ENCODE measurements around the gene THSD7A. TPM values are rescaled to one million over a fixed set of nuclear protein-coding genes. Genes with fewer than 3 reads are reported as not detected.

Gene THSD7A
- total and polyA plus RNA-seq, 2 of the 8 experiments (the other 6 are each of a cell fraction or from before 2014, with no cell fraction given), result 0.44 to 1.2 TPM

DNA sequence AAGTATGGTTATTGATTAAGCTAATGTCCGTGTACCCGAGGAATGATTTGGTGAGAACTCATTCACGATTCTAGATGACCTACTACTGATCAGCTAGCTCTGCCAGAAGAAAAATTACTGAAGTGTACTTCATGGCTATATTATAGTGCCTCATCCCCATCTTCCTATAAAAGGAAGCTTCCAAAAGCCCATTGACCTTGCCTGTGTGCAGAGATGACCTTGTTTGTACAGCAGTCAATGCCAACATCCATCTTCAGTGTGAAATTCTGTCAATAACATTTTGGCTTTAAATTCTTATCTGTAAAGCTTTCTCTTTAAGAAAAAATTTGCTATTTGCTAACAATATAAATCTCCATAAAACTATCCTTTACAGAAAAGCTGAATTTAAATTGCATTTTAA, 315.7 kb downstream of the THSD7A start (continued):
- TF ChIP-seq, protein P1, sequence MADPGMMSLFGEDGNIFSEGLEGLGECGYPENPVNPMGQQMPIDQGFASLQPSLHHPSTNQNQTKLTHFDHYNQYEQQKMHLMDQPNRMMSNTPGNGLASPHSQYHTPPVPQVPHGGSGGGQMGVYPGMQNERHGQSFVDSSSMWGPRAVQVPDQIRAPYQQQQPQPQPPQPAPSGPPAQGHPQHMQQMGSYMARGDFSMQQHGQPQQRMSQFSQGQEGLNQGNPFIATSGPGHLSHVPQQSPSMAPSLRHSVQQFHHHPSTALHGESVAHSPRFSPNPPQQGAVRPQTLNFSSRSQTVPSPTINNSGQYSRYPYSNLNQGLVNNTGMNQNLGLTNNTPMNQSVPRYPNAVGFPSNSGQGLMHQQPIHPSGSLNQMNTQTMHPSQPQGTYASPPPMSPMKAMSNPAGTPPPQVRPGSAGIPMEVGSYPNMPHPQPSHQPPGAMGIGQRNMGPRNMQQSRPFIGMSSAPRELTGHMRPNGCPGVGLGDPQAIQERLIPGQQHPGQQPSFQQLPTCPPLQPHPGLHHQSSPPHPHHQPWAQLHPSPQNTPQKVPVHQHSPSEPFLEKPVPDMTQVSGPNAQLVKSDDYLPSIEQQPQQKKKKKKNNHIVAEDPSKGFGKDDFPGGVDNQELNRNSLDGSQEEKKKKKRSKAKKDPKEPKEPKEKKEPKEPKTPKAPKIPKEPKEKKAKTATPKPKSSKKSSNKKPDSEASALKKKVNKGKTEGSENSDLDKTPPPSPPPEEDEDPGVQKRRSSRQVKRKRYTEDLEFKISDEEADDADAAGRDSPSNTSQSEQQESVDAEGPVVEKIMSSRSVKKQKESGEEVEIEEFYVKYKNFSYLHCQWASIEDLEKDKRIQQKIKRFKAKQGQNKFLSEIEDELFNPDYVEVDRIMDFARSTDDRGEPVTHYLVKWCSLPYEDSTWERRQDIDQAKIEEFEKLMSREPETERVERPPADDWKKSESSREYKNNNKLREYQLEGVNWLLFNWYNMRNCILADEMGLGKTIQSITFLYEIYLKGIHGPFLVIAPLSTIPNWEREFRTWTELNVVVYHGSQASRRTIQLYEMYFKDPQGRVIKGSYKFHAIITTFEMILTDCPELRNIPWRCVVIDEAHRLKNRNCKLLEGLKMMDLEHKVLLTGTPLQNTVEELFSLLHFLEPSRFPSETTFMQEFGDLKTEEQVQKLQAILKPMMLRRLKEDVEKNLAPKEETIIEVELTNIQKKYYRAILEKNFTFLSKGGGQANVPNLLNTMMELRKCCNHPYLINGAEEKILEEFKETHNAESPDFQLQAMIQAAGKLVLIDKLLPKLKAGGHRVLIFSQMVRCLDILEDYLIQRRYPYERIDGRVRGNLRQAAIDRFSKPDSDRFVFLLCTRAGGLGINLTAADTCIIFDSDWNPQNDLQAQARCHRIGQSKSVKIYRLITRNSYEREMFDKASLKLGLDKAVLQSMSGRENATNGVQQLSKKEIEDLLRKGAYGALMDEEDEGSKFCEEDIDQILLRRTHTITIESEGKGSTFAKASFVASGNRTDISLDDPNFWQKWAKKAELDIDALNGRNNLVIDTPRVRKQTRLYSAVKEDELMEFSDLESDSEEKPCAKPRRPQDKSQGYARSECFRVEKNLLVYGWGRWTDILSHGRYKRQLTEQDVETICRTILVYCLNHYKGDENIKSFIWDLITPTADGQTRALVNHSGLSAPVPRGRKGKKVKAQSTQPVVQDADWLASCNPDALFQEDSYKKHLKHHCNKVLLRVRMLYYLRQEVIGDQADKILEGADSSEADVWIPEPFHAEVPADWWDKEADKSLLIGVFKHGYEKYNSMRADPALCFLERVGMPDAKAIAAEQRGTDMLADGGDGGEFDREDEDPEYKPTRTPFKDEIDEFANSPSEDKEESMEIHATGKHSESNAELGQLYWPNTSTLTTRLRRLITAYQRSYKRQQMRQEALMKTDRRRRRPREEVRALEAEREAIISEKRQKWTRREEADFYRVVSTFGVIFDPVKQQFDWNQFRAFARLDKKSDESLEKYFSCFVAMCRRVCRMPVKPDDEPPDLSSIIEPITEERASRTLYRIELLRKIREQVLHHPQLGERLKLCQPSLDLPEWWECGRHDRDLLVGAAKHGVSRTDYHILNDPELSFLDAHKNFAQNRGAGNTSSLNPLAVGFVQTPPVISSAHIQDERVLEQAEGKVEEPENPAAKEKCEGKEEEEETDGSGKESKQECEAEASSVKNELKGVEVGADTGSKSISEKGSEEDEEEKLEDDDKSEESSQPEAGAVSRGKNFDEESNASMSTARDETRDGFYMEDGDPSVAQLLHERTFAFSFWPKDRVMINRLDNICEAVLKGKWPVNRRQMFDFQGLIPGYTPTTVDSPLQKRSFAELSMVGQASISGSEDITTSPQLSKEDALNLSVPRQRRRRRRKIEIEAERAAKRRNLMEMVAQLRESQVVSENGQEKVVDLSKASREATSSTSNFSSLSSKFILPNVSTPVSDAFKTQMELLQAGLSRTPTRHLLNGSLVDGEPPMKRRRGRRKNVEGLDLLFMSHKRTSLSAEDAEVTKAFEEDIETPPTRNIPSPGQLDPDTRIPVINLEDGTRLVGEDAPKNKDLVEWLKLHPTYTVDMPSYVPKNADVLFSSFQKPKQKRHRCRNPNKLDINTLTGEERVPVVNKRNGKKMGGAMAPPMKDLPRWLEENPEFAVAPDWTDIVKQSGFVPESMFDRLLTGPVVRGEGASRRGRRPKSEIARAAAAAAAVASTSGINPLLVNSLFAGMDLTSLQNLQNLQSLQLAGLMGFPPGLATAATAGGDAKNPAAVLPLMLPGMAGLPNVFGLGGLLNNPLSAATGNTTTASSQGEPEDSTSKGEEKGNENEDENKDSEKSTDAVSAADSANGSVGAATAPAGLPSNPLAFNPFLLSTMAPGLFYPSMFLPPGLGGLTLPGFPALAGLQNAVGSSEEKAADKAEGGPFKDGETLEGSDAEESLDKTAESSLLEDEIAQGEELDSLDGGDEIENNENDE (IDR thresholded peaks at IDR 0.05; ENCODE audit: insufficient replicate concordance, low read length), result no peak
- TF ChIP-seq SP1 (IDR thresholded peaks at IDR 0.05; ENCODE audit: low read depth, low read length) (no peak), EGR1 (IDR thresholded peaks at IDR 0.05; ENCODE audit: borderline replicate concordance, low read depth, low read length) (no peak), HDAC2 (IDR thresholded peaks at IDR 0.05; ENCODE audit: borderline replicate concordance in 1 of 2, low read depth in 2 of 2, low read length in 2 of 2) (no peak), RBBP5 (IDR thresholded peaks at IDR 0.05; ENCODE audit: borderline replicate concordance, low read depth, low read length) (no peak), NANOG (IDR thresholded peaks at IDR 0.05; ENCODE audit: insufficient read depth, low read depth, low read length, poor library complexity, severe bottlenecking) (no peak), HDAC6 (IDR thresholded peaks at IDR 0.05; ENCODE audit: low read depth, low read length) (no peak), CHD2 (IDR thresholded peaks at IDR 0.05; ENCODE audit: low read length) (no peak)
- TF ChIP-seq, protein P2, sequence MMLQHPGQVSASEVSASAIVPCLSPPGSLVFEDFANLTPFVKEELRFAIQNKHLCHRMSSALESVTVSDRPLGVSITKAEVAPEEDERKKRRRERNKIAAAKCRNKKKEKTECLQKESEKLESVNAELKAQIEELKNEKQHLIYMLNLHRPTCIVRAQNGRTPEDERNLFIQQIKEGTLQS (IDR thresholded peaks at IDR 0.05; ENCODE audit: insufficient read depth, low read depth, low read length), result no peak
- TF ChIP-seq, protein P3, sequence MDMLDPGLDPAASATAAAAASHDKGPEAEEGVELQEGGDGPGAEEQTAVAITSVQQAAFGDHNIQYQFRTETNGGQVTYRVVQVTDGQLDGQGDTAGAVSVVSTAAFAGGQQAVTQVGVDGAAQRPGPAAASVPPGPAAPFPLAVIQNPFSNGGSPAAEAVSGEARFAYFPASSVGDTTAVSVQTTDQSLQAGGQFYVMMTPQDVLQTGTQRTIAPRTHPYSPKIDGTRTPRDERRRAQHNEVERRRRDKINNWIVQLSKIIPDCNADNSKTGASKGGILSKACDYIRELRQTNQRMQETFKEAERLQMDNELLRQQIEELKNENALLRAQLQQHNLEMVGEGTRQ (IDR thresholded peaks at IDR 0.05; ENCODE audit: low read length), result no peak

Measured in H1 (cell line).